NCI-H2227 treated with DMSO at 0.1 percent for 48 hours (cell line): Measurements from ENCODE around the gene VPS37D.
"Not testable (repeated sequence)": the region's sequence is repeated elsewhere in the genome, so short reads cannot be mapped to it uniquely, and the experiment has no call there.

ENCODE experiments used
- DNase-seq: peaks from one replicate; lab custom pipeline; 2025; lab: John Stamatoyannopoulos, UW

VPS37D gene

DNA sequence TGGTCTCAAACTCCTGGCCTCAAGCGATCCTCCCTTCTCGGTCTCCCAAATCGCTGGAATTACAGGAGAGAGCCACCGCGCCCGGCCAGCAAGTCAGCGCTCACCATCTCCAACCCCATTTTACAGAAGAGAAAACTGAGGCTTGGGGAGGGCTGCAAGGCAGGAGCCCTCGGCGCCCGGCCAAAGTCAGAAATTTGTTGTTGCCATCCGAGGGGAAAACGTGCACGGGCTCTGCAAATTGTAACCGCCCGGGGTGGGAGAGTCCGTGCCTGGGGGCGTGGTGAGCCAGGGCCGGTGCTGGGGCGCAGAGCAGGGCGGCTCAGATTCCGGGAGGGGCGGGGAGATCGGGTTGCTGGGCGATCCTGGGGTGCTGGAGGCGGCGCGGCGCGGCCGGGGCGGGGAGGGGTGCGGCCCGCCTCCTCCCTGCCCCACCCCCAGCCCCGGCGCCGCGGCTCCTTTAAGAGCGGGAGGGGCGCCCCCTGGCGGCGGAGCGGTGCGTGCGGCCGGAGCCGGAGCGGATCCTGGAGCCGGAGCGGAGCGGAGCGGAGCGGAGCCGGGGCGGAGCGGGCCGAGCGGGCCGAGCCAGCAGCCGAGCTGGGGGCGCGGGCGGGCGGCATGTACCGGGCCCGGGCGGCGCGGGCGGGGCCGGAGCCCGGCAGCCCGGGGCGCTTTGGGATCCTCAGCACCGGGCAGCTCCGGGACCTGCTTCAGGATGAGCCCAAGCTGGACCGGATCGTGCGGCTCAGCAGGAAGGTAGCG is at the start of gene VPS37D:
TSS of gene VPS37D (plus strand) at position 488 of the 759 bp plus-strand sequence. CDS start at position 616, 128 bp downstream.
- peak; percentile 81 for DNase-seq

GRCh38 chr7:73618538-73618937 is 49.1 kb upstream of the VPS37D start:
- no peak for DNase-seq

GRCh38 chr7:73619394-73619793 is 48.2 kb upstream of the VPS37D start:
- DNase-seq, result not testable (repeated sequence)

DNA sequence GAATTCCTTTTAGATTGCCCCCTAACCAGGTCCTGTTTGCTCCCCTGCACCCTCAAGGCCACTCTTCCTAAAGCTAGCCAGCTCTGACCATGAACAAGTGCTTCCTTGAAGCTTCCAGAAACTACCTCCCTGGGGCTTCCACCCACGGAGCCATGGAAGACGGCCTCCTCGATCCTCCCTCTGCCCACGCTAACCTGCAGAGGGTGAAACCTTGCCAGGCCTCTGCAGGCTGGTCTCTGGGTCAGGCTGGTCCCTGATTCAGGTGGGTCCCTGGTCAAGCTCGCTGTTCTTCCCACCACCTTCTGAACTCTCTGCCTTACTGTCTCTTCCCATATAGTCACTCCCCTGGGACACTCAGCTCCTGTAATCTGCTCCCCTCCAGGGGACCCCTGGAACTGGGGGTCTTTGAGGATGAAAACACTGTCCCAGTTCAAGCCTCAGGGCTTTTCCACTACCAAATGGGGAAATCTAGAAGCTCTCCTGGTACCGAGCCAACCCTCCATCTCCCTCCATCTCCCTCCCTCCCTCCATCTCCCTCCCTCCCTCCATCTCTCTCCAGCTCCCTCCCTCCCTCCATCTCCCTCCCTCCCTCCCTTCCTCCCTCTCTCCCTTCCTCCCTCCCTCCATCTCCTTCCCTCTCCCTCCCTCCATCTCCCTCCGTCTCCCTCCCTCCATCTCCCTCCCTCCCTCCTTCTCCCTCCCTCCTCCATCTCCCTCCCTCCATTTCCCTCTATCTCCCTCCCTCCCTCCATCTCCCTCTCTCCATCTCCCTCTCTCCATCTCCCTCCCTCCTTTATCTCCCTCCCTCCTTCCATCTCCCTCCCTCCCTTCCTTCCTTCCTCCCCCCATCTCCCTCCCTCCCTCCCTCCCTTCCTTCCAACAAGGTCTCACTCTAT is 46.2 kb upstream of the VPS37D start:
- no peak for DNase-seq

GRCh38 chr7:73622527-73622908 is 45.1 kb upstream of the VPS37D start:
- no peak for DNase-seq

DNA sequence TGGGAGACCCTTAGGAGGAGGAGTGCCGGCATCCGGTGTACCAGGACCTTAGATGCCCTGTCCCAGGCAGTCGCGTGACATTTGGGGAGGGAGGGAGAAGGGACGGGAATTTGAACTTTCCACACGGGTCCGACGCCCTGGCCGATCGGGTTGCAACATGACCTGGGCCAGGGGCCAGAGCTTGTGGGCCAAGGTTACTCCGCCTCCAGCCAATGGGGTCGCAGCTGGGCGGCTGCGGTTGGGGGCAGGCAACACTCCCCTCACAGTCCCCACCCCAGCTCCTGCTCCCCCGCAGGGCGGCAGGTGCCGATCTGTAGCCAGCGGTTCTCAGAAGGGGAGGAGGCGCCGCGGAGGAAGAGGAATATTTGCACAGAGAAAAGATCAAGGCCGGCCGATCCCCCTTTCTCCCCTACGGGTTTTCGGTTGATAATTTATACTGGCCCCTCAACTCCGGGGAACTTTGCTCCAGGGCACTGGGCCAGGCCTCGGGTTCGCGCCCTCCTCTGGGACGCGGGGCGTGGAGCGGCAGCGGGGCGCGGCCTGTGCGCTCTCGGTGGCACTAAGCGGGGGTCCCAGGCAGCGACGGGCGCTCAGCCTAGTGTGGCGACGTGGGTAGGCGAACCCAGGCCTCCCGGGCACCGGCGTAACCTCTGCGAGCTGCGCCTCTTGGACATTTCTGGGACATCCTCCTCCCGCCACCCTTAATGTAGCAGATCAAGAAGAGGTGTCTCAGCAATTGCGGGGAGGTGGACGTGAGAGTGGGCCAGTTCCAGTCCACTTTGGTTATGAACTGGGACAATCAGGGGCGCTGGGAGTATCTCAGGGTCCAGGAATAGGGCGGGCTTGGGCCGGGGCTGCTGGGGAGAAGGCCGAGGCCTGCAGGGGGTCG is 44.5 kb upstream of the VPS37D start:
- DNase-seq, result no peak

- peak; percentile 80 for DNase-seq
Measured at GRCh38 chr7:73623798-73624668, 43.6 kb upstream of the VPS37D start, which contains the start of gene MLXIPL. TSS of gene MLXIPL (minus strand) at chr7:73624522. CDS start at chr7:73624492, 30 bp downstream.

DNA sequence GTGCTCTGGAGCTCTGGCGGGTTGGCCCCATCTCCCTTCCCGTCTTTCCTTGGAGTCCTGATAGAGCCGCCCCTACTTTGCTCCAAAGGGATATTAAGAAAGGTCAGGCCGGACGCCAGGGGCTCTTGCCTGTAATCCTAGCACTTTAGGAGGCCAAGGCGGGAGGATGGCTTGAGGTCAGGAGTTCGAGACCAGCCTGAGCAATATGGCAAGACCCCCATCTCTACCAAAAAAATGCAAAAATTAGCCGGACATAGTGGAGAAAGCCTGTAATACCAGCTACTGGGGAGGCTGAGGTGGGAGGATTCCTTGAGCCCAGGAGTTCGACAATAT is 43.0 kb upstream of the VPS37D start:
- no peak for DNase-seq

GRCh38 chr7:73625276-73625675 is 42.4 kb upstream of the VPS37D start:
- DNase-seq, result no peak

GRCh38 chr7:73626814-73627213 is 40.8 kb upstream of the VPS37D start:
- no peak for DNase-seq

DNA sequence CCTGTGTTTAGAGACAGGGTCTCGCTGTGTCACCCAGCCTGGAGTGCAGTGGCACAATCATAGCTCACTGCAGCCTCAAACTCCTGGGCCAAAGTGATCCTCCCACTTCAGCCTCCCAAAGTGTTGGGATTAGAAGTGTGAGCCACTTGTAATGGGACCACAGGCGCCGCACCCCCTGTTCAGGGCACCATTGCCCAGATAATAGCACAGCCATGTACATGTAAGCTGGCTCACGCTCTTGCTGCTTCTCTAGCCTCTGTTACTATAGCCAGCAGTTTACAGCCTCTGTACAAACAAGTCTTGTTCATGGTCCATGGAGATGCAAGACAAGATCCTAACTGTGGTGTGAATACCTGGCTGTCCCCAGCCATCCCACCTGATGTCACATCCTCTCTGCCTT is 39.1 kb upstream of the VPS37D start:
- DNase-seq, result no peak

DNA sequence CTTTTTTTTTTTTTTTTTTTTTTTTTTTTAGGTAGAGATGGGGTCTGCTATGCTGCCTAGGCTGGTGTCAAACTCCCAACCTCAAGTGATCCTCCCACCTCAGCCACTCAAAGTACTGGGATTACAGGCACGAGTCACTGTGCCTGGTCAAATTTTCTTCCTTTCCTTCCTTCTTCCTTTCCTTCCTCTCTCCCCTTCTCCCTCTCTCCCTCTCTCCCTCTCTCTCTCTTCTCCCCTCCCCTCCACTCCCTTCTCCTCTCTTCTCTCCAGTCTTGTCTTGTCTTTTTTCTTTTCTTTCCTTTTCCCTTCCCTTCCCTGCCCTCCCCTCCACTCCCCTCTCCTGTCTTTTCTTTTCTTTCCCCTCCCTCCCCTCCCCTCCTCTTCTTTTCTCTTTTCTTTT is 36.1 kb upstream of the VPS37D start:
- DNase-seq, result no peak

DNA sequence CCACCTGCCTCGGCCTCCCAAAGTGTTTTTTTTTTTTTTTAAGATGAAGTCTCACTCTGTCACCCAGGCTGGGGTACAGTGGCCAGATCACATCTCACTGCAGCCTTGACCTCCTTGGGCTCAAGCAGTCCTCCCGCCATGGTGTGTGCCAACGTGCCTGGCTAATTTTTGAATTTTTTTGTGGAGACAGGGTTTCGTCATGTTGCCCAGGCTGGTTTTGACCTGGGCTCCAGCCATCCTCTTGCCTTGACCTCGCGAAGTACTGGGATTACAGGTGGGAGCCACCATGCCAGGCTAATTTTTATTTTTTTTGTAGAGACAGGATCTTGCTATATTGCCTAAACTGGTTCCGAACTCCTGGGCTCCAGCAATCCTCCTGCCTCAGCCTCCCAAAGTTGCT is 34.3 kb upstream of the VPS37D start:
- DNase-seq, result no peak

- no peak for DNase-seq
Measured at GRCh38 chr7:73633844-73634243, 33.8 kb upstream of the VPS37D start.

DNA sequence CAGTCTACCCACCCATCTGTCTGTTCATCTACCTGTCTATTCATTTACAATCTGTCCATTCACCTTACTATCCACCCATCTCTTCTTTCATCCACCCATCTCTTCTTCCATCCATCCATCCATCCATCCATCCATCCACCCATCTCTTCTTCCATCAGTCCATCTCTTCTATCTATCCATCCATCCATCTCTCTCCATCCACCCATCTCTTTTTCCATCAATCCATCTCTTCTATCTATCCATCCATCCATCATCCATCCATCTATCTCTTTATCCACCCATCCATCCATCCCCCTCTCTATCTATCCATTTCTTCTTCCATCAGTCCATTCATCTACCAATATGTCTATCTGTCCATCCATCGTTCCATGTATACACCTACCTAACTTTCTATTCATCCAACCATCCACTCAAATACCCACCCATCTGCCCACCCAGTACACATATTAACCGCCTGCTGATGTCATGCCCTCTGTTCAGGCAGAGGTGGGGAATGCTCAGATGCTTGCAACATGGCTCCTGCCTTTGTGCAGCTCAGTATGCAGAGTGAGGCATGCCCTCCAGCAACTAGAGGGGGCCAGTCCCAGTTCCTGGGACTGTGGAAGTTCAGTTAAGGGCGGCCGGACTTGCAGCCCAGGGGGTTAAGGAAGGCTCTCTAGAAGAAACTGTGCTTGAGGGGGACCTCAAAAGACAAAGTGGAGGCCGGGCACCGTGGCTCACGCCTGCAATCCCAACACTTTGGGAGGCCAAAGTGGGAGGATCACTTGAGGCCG is 32.0 kb upstream of the VPS37D start:
- DNase-seq, result no peak

GRCh38 chr7:73638911-73639310 is 28.7 kb upstream of the VPS37D start:
- no peak for DNase-seq

GRCh38 chr7:73642834-73643233 is 24.8 kb upstream of the VPS37D start:
- DNase-seq, result no peak

- DNase-seq, result no peak
Measured at GRCh38 chr7:73644688-73645286, 22.8 kb upstream of the VPS37D start.

DNA sequence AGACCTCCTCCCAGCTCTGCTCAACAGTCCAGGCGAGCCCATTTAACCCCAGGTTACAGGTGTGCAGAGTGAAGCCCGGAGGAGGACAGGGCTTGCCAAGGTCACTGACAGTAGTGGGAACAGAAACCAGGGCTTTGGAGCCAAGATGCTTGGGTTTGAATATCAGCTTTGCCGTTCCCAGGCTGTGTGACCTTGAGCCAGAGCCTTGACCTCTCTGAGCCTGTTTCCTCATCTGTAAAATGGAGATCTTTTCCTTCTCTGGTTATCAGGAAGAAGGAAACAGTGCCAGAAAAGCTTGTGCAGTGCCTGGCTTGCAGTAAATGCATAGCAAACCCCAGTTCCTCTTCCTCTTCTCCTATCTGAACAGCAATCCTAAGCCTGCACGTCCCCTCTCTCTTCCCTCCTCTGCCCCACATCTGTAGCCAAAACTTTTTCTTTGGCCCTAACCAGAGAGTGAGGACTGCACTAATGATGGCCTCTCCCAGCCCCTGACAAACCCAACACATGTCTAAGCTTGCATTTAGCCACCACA is 21.9 kb upstream of the VPS37D start:
- no peak for DNase-seq
